ENCODE data around the gene FAM43A. TPM values are rescaled to one million over a fixed set of nuclear protein-coding genes. Genes with fewer than 3 reads are reported as not detected.

Gene FAM43A
- polyA plus RNA-seq, 2 of the 4 experiments (the other 2 are of a cell fraction): 0.89 to 2.3 TPM

DNA sequence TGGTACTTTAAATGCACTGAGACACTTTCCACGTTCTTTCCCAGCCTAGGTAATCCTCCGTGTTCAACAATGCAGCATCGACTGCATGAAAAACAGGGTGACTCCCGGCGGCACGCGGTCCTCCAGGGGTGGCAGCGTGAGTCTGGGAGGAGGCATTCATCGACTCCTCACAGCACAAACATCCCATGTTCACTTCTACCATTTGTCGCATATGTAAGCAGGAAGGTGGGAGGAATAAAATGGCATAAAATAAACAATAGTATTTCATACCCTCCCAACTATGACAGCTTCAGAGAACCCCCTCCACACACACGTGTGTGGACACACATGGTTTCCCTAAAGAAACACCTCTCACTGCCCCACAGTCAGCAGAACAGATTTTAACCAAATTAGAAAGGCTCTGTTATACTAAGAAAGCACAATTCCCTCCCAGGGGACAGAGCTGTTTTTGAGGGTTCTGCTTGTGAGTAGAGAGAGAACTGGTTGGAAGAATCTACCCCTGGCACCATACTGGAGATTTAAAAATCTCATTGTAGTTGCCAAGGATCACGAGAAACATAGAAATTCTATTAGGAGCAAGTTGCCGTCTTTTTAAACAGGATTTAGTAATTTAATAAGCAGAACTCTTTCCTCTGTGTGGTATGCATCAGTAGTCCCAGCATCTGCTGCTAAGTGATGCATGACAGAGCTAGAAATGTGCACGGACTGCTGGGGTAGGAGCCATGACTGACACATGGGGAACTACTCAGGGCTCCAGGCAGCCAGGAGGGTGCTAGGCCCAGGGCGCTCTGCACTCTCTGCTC, 6.0 kb downstream of the FAM43A start:
- H3K4me2 ChIP-seq: no peak overlapping the region; the same call in 2 of the 3 replicates
- no peaks in the 10 kb centered on the region for H3K9me3 ChIP-seq
- peak overlapping the region; percentile 4 to 37; a peak in 3 of 6 replicates for H3K27ac ChIP-seq
- FAIRE-seq (no peak), ATAC-seq (no peak), DNase-seq (ENCODE audit: low read depth in 1 of 2, low spot score in 1 of 2) (no peak)
- TF ChIP-seq, protein P1, sequence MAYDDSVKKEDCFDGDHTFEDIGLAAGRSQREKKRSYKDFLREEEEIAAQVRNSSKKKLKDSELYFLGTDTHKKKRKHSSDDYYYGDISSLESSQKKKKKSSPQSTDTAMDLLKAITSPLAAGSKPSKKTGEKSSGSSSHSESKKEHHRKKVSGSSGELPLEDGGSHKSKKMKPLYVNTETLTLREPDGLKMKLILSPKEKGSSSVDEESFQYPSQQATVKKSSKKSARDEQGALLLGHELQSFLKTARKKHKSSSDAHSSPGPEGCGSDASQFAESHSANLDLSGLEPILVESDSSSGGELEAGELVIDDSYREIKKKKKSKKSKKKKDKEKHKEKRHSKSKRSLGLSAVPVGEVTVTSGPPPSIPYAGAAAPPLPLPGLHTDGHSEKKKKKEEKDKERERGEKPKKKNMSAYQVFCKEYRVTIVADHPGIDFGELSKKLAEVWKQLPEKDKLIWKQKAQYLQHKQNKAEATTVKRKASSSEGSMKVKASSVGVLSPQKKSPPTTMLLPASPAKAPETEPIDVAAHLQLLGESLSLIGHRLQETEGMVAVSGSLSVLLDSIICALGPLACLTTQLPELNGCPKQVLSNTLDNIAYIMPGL (CRISPR knock-in tag; IDR thresholded peaks at IDR 0.05; ENCODE audit: borderline replicate concordance): no peak
- TF ChIP-seq TFCP2L1 (CRISPR knock-in tag; IDR thresholded peaks at IDR 0.05) (no peak), RARB (CRISPR knock-in tag; IDR thresholded peaks at IDR 0.05) (no peak), ESRRA (IDR thresholded peaks at IDR 0.05; ENCODE audit: borderline replicate concordance, low read length) (no peak), HOXB5 (CRISPR knock-in tag; IDR thresholded peaks at IDR 0.05) (no peak)
- CTCF ChIA-PET: interaction anchor here (1.2 kb wide), 2 partner anchors 569 to 579 kb away, joined by 3 read pairs; partner anchors contain the start of gene XXYLT1
- POLR2A ChIA-PET: no interaction called here
- H3K4me1 ChIP-seq: peaks cover 29% of the 10 kb centered on the region
- 67% methylated on average over 15 of the region's 15 CpGs for WGBS (ENCODE audit: missing lambda C conversion rate)
- no peak overlapping the region for H3K4me3 ChIP-seq

DNA sequence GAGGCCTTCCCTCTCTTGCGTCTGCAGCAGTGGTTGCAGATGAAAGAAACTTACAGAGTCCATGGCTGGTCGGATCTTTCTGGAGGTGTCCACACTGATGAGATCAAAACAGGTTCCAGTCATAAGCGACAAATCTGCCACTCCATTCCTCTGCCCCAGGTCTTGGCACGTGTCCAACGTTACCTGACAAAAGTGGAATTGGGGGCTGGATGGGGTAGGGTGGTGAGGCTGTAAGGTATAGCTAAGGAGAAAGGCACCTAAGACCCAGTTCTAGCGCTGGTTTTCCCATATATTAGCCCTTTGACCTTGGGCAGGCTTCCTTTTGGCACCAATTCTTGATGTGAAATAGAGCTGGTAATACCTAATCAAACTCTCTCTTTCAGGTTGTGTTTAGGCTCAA, 11.0 kb downstream of the FAM43A start:
- H3K9me3 ChIP-seq: peaks cover 4% of the 10 kb centered on the region; the same call in 1 of the 3 replicates
- H3K4me2 ChIP-seq: no peak overlapping the region
- H3K4me3 ChIP-seq: no peak overlapping the region
- CTCF ChIA-PET: interaction anchor here (1.1 kb wide), 1 partner anchor 14 kb away, joined by 4 read pairs; no protein-coding TSS in a partner anchor
- no peak overlapping the region for H3K27ac ChIP-seq
- FAIRE-seq (no peak), ATAC-seq (no peak), DNase-seq (ENCODE audit: low read depth in 1 of 2, low spot score in 1 of 2) (no peak)
- TF ChIP-seq, protein P2, sequence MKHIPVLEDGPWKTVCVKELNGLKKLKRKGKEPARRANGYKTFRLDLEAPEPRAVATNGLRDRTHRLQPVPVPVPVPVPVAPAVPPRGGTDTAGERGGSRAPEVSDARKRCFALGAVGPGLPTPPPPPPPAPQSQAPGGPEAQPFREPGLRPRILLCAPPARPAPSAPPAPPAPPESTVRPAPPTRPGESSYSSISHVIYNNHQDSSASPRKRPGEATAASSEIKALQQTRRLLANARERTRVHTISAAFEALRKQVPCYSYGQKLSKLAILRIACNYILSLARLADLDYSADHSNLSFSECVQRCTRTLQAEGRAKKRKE (CRISPR knock-in tag; IDR thresholded peaks at IDR 0.05; ENCODE audit: low read depth): no peak
- no peak for TF ChIP-seq EP300 (IDR thresholded peaks at IDR 0.05)
- TF ChIP-seq, protein P3, sequence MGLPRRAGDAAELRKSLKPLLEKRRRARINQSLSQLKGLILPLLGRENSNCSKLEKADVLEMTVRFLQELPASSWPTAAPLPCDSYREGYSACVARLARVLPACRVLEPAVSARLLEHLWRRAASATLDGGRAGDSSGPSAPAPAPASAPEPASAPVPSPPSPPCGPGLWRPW (IDR thresholded peaks at IDR 0.05): no peak
- TF ChIP-seq JUNB (IDR thresholded peaks at IDR 0.05): no peak
- no peak for TF ChIP-seq CBX2 (IDR thresholded peaks at IDR 0.05; ENCODE audit: borderline replicate concordance, low read depth)
- no peak for TF ChIP-seq ZSCAN20 (CRISPR knock-in tag; IDR thresholded peaks at IDR 0.05)
- no peak for TF ChIP-seq MAFK (IDR thresholded peaks at IDR 0.05; ENCODE audit: partially characterized antibody)
- TF ChIP-seq KDM5A (IDR thresholded peaks at IDR 0.05): no peak
- H3K4me1 ChIP-seq: no peaks in the 10 kb centered on the region
- WGBS (ENCODE audit: missing lambda C conversion rate): 28% methylated on average over 4 of the region's 6 CpGs
- POLR2A ChIA-PET: no interaction called here

DNA sequence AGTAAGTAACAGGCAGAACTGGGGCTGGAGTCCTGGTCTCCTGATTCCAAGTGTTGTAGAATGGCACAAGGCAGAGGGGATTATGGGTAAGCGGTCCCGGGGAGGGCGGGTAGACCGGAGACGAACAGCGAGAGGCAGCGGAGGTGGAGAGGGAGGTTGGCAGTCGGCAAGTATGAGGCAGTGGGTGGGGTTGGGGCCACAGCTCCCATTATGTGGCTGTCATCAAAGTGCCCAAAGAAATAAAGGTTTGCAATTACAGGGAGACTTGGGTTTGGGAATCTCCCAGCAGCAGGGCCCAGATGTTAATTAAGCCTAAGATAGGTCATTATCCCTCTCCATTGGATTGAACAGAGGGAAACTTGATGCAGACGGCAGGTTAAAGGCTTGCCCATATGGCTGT, 16.9 kb downstream of the FAM43A start:
- FAIRE-seq (no peak), ATAC-seq (no peak), DNase-seq (ENCODE audit: low read depth in 1 of 2, low spot score in 1 of 2) (no peak)
- CTCF ChIA-PET: no interaction called here
- Histone ChIP-seq H3K9me3 (peaks cover 4% of the 10 kb centered on the region; the same call in 1 of the 3 replicates), H3K27ac (no peak overlapping the region), H3K4me1 (no peaks in the 10 kb centered on the region), H3K4me2 (no peak overlapping the region), H3K4me3 (no peak overlapping the region)
- TF ChIP-seq ZC3H11A (IDR thresholded peaks at IDR 0.05) (no peak), FOXS1 (CRISPR knock-in tag; IDR thresholded peaks at IDR 0.05) (no peak), ZFP36 (IDR thresholded peaks at IDR 0.05; ENCODE audit: borderline replicate concordance, partially characterized antibody) (no peak), TP53 (CRISPR knock-in tag; IDR thresholded peaks at IDR 0.05) (no peak), EP300 (IDR thresholded peaks at IDR 0.05) (no peak), CEBPB (IDR thresholded peaks at IDR 0.05) (no peak), HDAC2 (IDR thresholded peaks at IDR 0.05) (no peak), EHMT2 (IDR thresholded peaks at IDR 0.05; ENCODE audit: low read depth) (no peak), TFCP2L1 (CRISPR knock-in tag; IDR thresholded peaks at IDR 0.05) (no peak)
- TF ChIP-seq, protein P4, sequence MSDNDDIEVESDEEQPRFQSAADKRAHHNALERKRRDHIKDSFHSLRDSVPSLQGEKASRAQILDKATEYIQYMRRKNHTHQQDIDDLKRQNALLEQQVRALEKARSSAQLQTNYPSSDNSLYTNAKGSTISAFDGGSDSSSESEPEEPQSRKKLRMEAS (IDR thresholded peaks at IDR 0.05): no peak
- TF ChIP-seq, protein P5, sequence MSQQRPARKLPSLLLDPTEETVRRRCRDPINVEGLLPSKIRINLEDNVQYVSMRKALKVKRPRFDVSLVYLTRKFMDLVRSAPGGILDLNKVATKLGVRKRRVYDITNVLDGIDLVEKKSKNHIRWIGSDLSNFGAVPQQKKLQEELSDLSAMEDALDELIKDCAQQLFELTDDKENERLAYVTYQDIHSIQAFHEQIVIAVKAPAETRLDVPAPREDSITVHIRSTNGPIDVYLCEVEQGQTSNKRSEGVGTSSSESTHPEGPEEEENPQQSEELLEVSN (IDR thresholded peaks at IDR 0.05; ENCODE audit: borderline replicate concordance, low read depth): no peak
- TF ChIP-seq, protein P6, sequence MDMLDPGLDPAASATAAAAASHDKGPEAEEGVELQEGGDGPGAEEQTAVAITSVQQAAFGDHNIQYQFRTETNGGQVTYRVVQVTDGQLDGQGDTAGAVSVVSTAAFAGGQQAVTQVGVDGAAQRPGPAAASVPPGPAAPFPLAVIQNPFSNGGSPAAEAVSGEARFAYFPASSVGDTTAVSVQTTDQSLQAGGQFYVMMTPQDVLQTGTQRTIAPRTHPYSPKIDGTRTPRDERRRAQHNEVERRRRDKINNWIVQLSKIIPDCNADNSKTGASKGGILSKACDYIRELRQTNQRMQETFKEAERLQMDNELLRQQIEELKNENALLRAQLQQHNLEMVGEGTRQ (IDR thresholded peaks at IDR 0.05): no peak
- POLR2A ChIA-PET: no interaction called here
- WGBS (ENCODE audit: missing lambda C conversion rate): 74% methylated on average over 9 of the region's 9 CpGs

Data from A549 (cell line).